Body of pancreas (tissue), 4 donors: ENCODE data around the gene ERC1.

Experiments
- POLR2A ChIP-seq, 3 donors: fragments of 450-650 bp; IDR thresholded peaks; one replicate each; pipeline ENCODE4 v1.6.1; 2016; ENCODE audit warnings: antibody characterized with exemption in 3 of 3, mild to moderate bottlenecking in 2 of 3
- TF ChIP-seq, protein P1 (sequence below), 7 experiments: fragments of 450-650 bp in 4 of 7; fragments of 200-600 bp in 3 of 7; sonication (generic) in 3 of 7; IDR thresholded peaks; one replicate each; pipeline ENCODE4 v1.5.1; 2016 to 2019; ENCODE audit warnings: antibody characterized with exemption in 7 of 7

DNA sequence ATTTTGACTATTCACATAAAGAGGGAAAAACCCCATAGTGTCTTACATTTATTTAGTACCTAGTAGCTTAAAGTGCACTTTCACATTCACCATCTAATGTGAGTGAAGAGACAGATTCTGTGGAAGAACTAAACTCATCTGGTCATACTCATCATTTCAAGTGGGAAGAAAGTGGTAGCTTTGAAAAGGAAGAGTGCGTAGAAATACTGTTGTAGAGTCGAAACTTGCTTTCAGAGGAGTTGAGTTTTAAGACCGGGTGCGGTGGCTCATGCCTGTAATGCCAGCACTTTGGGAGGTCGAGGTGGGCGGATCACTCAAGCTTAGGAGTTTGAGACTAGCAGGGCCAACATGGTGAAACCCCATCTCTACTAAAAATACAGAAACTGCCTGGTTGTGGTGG, 222.2 kb downstream of the ERC1 start:
- TF ChIP-seq, protein P1, sequence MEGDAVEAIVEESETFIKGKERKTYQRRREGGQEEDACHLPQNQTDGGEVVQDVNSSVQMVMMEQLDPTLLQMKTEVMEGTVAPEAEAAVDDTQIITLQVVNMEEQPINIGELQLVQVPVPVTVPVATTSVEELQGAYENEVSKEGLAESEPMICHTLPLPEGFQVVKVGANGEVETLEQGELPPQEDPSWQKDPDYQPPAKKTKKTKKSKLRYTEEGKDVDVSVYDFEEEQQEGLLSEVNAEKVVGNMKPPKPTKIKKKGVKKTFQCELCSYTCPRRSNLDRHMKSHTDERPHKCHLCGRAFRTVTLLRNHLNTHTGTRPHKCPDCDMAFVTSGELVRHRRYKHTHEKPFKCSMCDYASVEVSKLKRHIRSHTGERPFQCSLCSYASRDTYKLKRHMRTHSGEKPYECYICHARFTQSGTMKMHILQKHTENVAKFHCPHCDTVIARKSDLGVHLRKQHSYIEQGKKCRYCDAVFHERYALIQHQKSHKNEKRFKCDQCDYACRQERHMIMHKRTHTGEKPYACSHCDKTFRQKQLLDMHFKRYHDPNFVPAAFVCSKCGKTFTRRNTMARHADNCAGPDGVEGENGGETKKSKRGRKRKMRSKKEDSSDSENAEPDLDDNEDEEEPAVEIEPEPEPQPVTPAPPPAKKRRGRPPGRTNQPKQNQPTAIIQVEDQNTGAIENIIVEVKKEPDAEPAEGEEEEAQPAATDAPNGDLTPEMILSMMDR (IDR thresholded peaks at IDR 0.05): no peak
- TF ChIP-seq POLR2A (IDR thresholded peaks at IDR 0.05): no peak
